Left lung (tissue), 10 donors: Measurements from ENCODE around the gene CD82. TPM values are rescaled to one million over a fixed set of nuclear protein-coding genes. Genes with fewer than 3 reads are reported as not detected.

Experiments used
- ATAC-seq: fragments of 200-7000 bp; cut with Tn5 transposase; one replicate; pipeline ENCODE4 v1.9.1; 2020; ENCODE audit warnings: moderate library complexity
- DNase-seq, 4 donors: peaks; one replicate each; pipeline ENCODE4 v3.0.0-alpha.2; 2013 to 2020
- H3K27ac ChIP-seq, 2 donors: fragments of 200-600 bp; sonication (generic) in 1 of 2; one replicate each; pipeline versions ENCODE4 v1.5.0 to v1.8.0; 2020 to 2021
- H3K27me3 ChIP-seq, 2 donors: fragments of 200-600 bp; sonication (generic) in 1 of 2; one replicate each; pipeline versions ENCODE4 v1.5.0 to v1.8.0; 2020 to 2021
- H3K36me3 ChIP-seq, 2 donors: fragments of 200-600 bp; sonication (generic) in 1 of 2; one replicate each; pipeline versions ENCODE4 v1.5.0 to v1.8.0; 2020 to 2021
- H3K4me1 ChIP-seq, 2 donors: fragments of 200-600 bp; one replicate each; pipeline ENCODE4 v1.8.0; 2021
- H3K4me3 ChIP-seq, 2 donors: fragments of 200-600 bp; sonication (generic) in 1 of 2; one replicate each; pipeline versions ENCODE4 v1.5.0 to v1.8.0; 2020 to 2021; ENCODE audit warnings: mild to moderate bottlenecking in 1 of 2
- H3K9me3 ChIP-seq, 2 donors: fragments of 200-600 bp; sonication (generic) in 1 of 2; one replicate each; pipeline versions ENCODE4 v1.5.0 to v1.8.0; 2020 to 2021
- CTCF ChIP-seq, 2 donors: fragments of 200-600 bp; sonication (generic) in 1 of 2; IDR thresholded peaks; one replicate each; pipeline versions ENCODE4 v1.5.0 to v1.8.0; 2021; ENCODE audit warnings: antibody characterized with exemption in 2 of 2
- intact Hi-C, 2 donors: fragments of 100-400 bp; cut with DNase I; formaldehyde crosslinking; loops; one replicate each; pipeline versions ENCODE4 v1.11.2 to v1.14.2; 2022
- polyA plus RNA-seq, 6 donors: library from polyadenylated mRNA; unstranded; fragments of 120-200 nt; gene quantifications; one replicate each; pipeline ENCODE4 v1.2.1, GENCODE V29; 2013; ENCODE audit not compliant: insufficient read length in 6 of 6
- total RNA-seq, 2 donors: library from RNA; stranded (reverse); fragmentation: NEBNext Ultra II Directional; extraction: Animal tissue kit (Norgen Biotek cat#: 25700); gene quantifications; one replicate each; pipeline ENCODE4 v1.2.1, GENCODE V29; 2021
- donor health status: DM: no; HTN: yes; CAD: no.
- donor health status: DM: no; HTN: no; CAD: no.

The CD82 gene
- total and polyA plus RNA-seq, 8 donors: 33.7 to 244 (median 54.6) TPM

GRCh38 chr11:44581246-44581645, 15.8 kb downstream of the CD82 start:
- no peak for TF ChIP-seq CTCF (IDR thresholded peaks at IDR 0.05)
- peaks cover 6 to 39% of the 10 kb centered on the region in 2 donors for H3K4me1 ChIP-seq
- intact Hi-C loops: no loop called here
- no peak overlapping the region for H3K27ac ChIP-seq
- peaks cover 0 to 30% of the 10 kb centered on the region in 2 donors for H3K36me3 ChIP-seq
- DNase-seq: no peak
- H3K4me3 ChIP-seq: no peak overlapping the region
- no peaks in the 10 kb centered on the region for H3K9me3 ChIP-seq
- H3K27me3 ChIP-seq: no peaks in the 10 kb centered on the region
- ATAC-seq: no peak

- Histone ChIP-seq H3K27ac (peak overlapping the region in 1 of 2 donors; percentile 5), H3K9me3 (no peaks in the 10 kb centered on the region), H3K27me3 (no peaks in the 10 kb centered on the region), H3K4me1 (peaks cover 6 to 24% of the 10 kb centered on the region in 2 donors), H3K4me3 (no peak overlapping the region), H3K36me3 (peaks cover 0 to 45% of the 10 kb centered on the region in 2 donors)
- DNase-seq (no peak), ATAC-seq (no peak)
- no peak for TF ChIP-seq CTCF (IDR thresholded peaks at IDR 0.05)
- intact Hi-C loops: no loop called here
Observed at GRCh38 chr11:44582641-44583352, 17.3 kb downstream of the CD82 start.

GRCh38 chr11:44583353-44583669, 17.8 kb downstream of the CD82 start:
- no peak for ATAC-seq
- intact Hi-C loops: no loop called here
- Histone ChIP-seq H3K4me1 (peaks cover under 1 to 19% of the 10 kb centered on the region in 2 donors), H3K27ac (peak overlapping the region in 1 of 2 donors; percentile 5), H3K4me3 (no peak overlapping the region), H3K27me3 (no peaks in the 10 kb centered on the region), H3K9me3 (no peaks in the 10 kb centered on the region), H3K36me3 (peaks cover 0 to 50% of the 10 kb centered on the region in 2 donors)
- TF ChIP-seq CTCF (IDR thresholded peaks at IDR 0.05): no peak
- DNase-seq: no peak

GRCh38 chr11:44585421-44585820, 20.0 kb downstream of the CD82 start:
- DNase-seq (no peak), ATAC-seq (no peak)
- Histone ChIP-seq H3K9me3 (no peaks in the 10 kb centered on the region), H3K27ac (no peak overlapping the region), H3K4me1 (peaks cover 0 to 9% of the 10 kb centered on the region in 2 donors), H3K27me3 (no peaks in the 10 kb centered on the region), H3K4me3 (no peak overlapping the region), H3K36me3 (peaks cover 0 to 68% of the 10 kb centered on the region in 2 donors)
- intact Hi-C loops: no loop called here
- no peak for TF ChIP-seq CTCF (IDR thresholded peaks at IDR 0.05)

- peaks cover 0 to 53% of the 10 kb centered on the region in 2 donors for H3K36me3 ChIP-seq
- peaks cover 0 to 40% of the 10 kb centered on the region in 2 donors for H3K4me1 ChIP-seq
- no peaks in the 10 kb centered on the region for H3K27me3 ChIP-seq
- intact Hi-C loops: no loop called here
- DNase-seq: no peak
- TF ChIP-seq CTCF (IDR thresholded peaks at IDR 0.05): no peak
- no peak overlapping the region for H3K4me3 ChIP-seq
- no peaks in the 10 kb centered on the region for H3K9me3 ChIP-seq
- H3K27ac ChIP-seq: peak overlapping the region in 1 of 2 donors; percentile 93
- ATAC-seq: no peak
Observed at GRCh38 chr11:44589301-44589700, 23.8 kb downstream of the CD82 start.
